Colonic mucosa (tissue), 4 donors: ENCODE data around the gene NCKAP5. TPM values are rescaled to one million over a fixed set of nuclear protein-coding genes. Genes with fewer than 3 reads are reported as not detected.

Source experiments
- DNase-seq: peaks from one replicate; pipeline ENCODE4 v3.0.0-alpha.2; 2020
- H3K27ac ChIP-seq: fragments of 200-600 bp; one replicate; pipeline ENCODE4 v1.8.0; 2021
- H3K27me3 ChIP-seq: fragments of 200-600 bp; one replicate; pipeline ENCODE4 v1.8.0; 2021
- H3K36me3 ChIP-seq: fragments of 200-600 bp; one replicate; pipeline ENCODE4 v1.8.0; 2021
- H3K4me1 ChIP-seq: fragments of 200-600 bp; one replicate; pipeline ENCODE4 v1.8.0; 2021; ENCODE audit warnings: mild to moderate bottlenecking
- H3K4me3 ChIP-seq: fragments of 200-600 bp; one replicate; pipeline ENCODE4 v1.8.0; 2021
- H3K9ac ChIP-seq, 2 donors: one replicate each; pipeline ENCODE4 v1.7.0; 2013; ENCODE audit warnings: control low read depth in 2 of 2, low read depth in 2 of 2, low read length in 2 of 2
- H3K9me3 ChIP-seq: fragments of 200-600 bp; one replicate; pipeline ENCODE4 v1.8.0; 2021
- CTCF ChIP-seq: fragments of 200-600 bp; IDR thresholded peaks from one replicate; pipeline ENCODE4 v1.8.0; 2022; ENCODE audit warnings: antibody characterized with exemption, mild to moderate bottlenecking
- intact Hi-C: fragments of 100-400 bp; cut with DNase I; formaldehyde crosslinking; loops from one replicate; pipeline ENCODE4 v1.14.1; 2022
- total RNA-seq, 2 donors: library from RNA; stranded (reverse); fragmentation: NEBNext Ultra II Directional in 1 of 2; extraction: Animal tissue kit (Norgen Biotek cat#: 25700) in 1 of 2; gene quantifications; one replicate each; pipeline ENCODE4 v1.2.1, GENCODE V29; 2021
- donor health status: healthy.
- donor health status: DM: no; HTN: no; CAD: no.
- donor health status: DM: no; HTN: no; CAD: no.

The NCKAP5 gene
- total RNA-seq, 2 donors from 2014 or later, result 2.9 to 3.7 TPM

GRCh38 chr2:132825601-132826000 is 742.7 kb downstream of the NCKAP5 start:
- H3K36me3 ChIP-seq, result no peaks in the 10 kb centered on the region
- H3K27ac ChIP-seq, result no peak overlapping the region
- H3K9ac ChIP-seq, result no peak overlapping the region
- intact Hi-C loops, result no loop called here
- no peaks in the 10 kb centered on the region for H3K27me3 ChIP-seq
- no peak for DNase-seq
- TF ChIP-seq CTCF, result no peak
- no peaks in the 10 kb centered on the region for H3K4me1 ChIP-seq
- H3K9me3 ChIP-seq, result no peaks in the 10 kb centered on the region
- H3K4me3 ChIP-seq, result no peak overlapping the region

- TF ChIP-seq CTCF, result no peak
- Histone ChIP-seq H3K4me3 (no peak overlapping the region), H3K9me3 (no peaks in the 10 kb centered on the region), H3K4me1 (no peaks in the 10 kb centered on the region), H3K27ac (no peak overlapping the region), H3K9ac (no peak overlapping the region), H3K27me3 (no peaks in the 10 kb centered on the region), H3K36me3 (no peaks in the 10 kb centered on the region)
- no peak for DNase-seq
- intact Hi-C loops, result no loop called here
These were observed 743.5 kb downstream of the NCKAP5 start for GRCh38 chr2:132824716-132825115.

- H3K4me3 ChIP-seq, result no peak overlapping the region
- H3K4me1 ChIP-seq, result no peaks in the 10 kb centered on the region
- H3K27ac ChIP-seq, result no peak overlapping the region
- H3K9ac ChIP-seq, result no peak overlapping the region
- H3K36me3 ChIP-seq, result no peaks in the 10 kb centered on the region
- DNase-seq, result no peak
- H3K9me3 ChIP-seq, result no peaks in the 10 kb centered on the region
- no peaks in the 10 kb centered on the region for H3K27me3 ChIP-seq
- intact Hi-C loops, result no loop called here
- no peak for TF ChIP-seq CTCF
These were observed 752.0 kb downstream of the NCKAP5 start for GRCh38 chr2:132816234-132816633.

- DNase-seq, result no peak
- Histone ChIP-seq H3K4me1 (no peaks in the 10 kb centered on the region), H3K27ac (no peak overlapping the region), H3K4me3 (no peak overlapping the region), H3K9ac (no peak overlapping the region), H3K36me3 (no peaks in the 10 kb centered on the region), H3K27me3 (no peaks in the 10 kb centered on the region), H3K9me3 (no peaks in the 10 kb centered on the region)
- intact Hi-C loops, result no loop called here
- TF ChIP-seq CTCF, result no peak
These were observed 752.7 kb downstream of the NCKAP5 start for GRCh38 chr2:132815516-132815915.

GRCh38 chr2:132814651-132815050 is 753.6 kb downstream of the NCKAP5 start:
- Histone ChIP-seq H3K9ac (no peak overlapping the region), H3K4me3 (no peak overlapping the region), H3K4me1 (no peaks in the 10 kb centered on the region), H3K36me3 (no peaks in the 10 kb centered on the region), H3K9me3 (no peaks in the 10 kb centered on the region), H3K27me3 (no peaks in the 10 kb centered on the region), H3K27ac (no peak overlapping the region)
- intact Hi-C loops, result no loop called here
- no peak for TF ChIP-seq CTCF
- no peak for DNase-seq

- Histone ChIP-seq H3K4me1 (no peaks in the 10 kb centered on the region), H3K9me3 (no peaks in the 10 kb centered on the region), H3K27me3 (no peaks in the 10 kb centered on the region), H3K4me3 (no peak overlapping the region), H3K36me3 (no peaks in the 10 kb centered on the region), H3K27ac (no peak overlapping the region), H3K9ac (no peak overlapping the region)
- no peak for TF ChIP-seq CTCF
- DNase-seq, result no peak
- intact Hi-C loops, result no loop called here
These were observed 754.8 kb downstream of the NCKAP5 start for GRCh38 chr2:132813422-132813821.
